ENCODE results near the gene TM9SF4.

DNA sequence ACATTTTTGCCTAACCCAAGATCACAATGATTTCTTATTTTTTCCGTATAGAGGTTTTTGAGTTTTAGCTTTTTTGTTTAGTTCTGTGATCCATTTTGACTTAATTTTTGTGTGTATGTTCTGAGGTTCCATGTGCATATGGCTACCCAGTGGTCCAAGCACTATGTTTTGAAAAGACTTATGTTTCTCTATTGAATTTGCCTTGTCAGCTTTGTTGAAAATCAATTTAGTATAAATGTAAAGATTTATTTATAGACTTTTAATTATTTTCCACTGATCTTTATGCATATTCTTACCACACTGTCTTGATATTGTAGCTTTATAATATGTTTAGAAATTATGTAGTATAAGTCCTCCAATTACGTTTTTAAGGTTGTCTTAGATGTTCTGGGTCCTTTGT, 10.2 kb downstream of the TM9SF4 start:
- TF ChIP-seq, protein P1, sequence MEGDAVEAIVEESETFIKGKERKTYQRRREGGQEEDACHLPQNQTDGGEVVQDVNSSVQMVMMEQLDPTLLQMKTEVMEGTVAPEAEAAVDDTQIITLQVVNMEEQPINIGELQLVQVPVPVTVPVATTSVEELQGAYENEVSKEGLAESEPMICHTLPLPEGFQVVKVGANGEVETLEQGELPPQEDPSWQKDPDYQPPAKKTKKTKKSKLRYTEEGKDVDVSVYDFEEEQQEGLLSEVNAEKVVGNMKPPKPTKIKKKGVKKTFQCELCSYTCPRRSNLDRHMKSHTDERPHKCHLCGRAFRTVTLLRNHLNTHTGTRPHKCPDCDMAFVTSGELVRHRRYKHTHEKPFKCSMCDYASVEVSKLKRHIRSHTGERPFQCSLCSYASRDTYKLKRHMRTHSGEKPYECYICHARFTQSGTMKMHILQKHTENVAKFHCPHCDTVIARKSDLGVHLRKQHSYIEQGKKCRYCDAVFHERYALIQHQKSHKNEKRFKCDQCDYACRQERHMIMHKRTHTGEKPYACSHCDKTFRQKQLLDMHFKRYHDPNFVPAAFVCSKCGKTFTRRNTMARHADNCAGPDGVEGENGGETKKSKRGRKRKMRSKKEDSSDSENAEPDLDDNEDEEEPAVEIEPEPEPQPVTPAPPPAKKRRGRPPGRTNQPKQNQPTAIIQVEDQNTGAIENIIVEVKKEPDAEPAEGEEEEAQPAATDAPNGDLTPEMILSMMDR (conservative IDR thresholded peaks at IDR 0.05; ENCODE audit: low read depth, low read length): no peak
- no peak for TF ChIP-seq EZH2 (IDR thresholded peaks at IDR 0.05; ENCODE audit: borderline replicate concordance, low read depth, low read length, poor library complexity, severe bottlenecking)

Measured in A673 (cell line).